ENCODE results near the gene EMC10.

DNA sequence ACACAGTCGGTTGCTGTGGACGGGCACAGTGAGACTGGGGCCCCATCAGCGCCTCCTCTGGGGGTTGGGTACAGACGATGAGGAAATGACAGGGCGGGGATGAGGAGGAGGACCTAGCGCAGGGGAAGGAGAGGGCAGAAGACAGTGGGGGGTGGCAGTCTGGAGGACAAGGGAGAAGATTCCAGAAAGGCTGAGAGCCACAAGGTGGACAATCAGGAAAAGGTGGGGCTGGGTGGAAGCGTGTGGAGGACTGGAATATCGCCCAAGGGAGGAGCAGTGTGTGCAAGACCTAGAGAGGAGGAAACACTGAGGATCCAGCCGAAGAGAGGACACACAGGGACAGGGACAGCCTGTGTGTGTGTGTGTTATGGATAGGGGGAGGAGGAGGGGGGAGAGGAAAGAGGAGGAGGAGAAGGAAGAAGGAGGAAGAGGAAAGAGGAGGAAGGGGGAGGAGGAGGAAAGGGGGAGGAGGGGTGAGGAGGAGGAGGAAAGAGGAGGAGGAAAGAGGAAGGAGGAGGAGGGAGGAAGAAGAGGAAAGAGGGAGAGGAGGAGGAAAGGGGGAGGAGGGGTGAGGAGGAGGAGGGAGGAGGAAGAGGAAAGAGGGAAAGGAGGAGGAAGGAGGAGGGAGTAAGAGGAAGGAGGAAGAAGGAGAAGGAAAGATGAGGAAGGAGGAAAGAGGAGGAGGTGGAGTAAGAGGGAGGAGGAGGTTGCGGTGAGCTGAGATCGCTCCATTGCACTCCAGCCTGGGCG is 16.2 kb downstream of the EMC10 start:
- no peak for TF ChIP-seq RARB (CRISPR knock-in tag; IDR thresholded peaks at IDR 0.05)
- no peak for TF ChIP-seq ESRRA (IDR thresholded peaks at IDR 0.05; ENCODE audit: borderline replicate concordance, low read length)
- TF ChIP-seq EP300 (IDR thresholded peaks at IDR 0.05): no peak
- no peak for TF ChIP-seq CEBPB (IDR thresholded peaks at IDR 0.05)
- no peak for TF ChIP-seq KDM1A (IDR thresholded peaks at IDR 0.05; ENCODE audit: low read depth)
- TF ChIP-seq BHLHE40 (IDR thresholded peaks at IDR 0.05; ENCODE audit: low read depth, low read length): no peak
- no peak for TF ChIP-seq FOSL2 (IDR thresholded peaks at IDR 0.05)
- TF ChIP-seq FOSL2 (CRISPR knock-in tag; IDR thresholded peaks at IDR 0.05): no peak
- no peak for TF ChIP-seq NR3C1 (IDR thresholded peaks at IDR 0.05)
- no peak for TF ChIP-seq POLR2A (IDR thresholded peaks at IDR 0.05; ENCODE audit: low read length)
- no peak for TF ChIP-seq SREBF2 (IDR thresholded peaks at IDR 0.05)
- TF ChIP-seq JUN (IDR thresholded peaks at IDR 0.05): no peak
- TF ChIP-seq, protein P1, sequence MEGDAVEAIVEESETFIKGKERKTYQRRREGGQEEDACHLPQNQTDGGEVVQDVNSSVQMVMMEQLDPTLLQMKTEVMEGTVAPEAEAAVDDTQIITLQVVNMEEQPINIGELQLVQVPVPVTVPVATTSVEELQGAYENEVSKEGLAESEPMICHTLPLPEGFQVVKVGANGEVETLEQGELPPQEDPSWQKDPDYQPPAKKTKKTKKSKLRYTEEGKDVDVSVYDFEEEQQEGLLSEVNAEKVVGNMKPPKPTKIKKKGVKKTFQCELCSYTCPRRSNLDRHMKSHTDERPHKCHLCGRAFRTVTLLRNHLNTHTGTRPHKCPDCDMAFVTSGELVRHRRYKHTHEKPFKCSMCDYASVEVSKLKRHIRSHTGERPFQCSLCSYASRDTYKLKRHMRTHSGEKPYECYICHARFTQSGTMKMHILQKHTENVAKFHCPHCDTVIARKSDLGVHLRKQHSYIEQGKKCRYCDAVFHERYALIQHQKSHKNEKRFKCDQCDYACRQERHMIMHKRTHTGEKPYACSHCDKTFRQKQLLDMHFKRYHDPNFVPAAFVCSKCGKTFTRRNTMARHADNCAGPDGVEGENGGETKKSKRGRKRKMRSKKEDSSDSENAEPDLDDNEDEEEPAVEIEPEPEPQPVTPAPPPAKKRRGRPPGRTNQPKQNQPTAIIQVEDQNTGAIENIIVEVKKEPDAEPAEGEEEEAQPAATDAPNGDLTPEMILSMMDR (IDR thresholded peaks at IDR 0.05): no peak
